Measurements from ENCODE around the gene ARID1B.

The ARID1B gene

DNA sequence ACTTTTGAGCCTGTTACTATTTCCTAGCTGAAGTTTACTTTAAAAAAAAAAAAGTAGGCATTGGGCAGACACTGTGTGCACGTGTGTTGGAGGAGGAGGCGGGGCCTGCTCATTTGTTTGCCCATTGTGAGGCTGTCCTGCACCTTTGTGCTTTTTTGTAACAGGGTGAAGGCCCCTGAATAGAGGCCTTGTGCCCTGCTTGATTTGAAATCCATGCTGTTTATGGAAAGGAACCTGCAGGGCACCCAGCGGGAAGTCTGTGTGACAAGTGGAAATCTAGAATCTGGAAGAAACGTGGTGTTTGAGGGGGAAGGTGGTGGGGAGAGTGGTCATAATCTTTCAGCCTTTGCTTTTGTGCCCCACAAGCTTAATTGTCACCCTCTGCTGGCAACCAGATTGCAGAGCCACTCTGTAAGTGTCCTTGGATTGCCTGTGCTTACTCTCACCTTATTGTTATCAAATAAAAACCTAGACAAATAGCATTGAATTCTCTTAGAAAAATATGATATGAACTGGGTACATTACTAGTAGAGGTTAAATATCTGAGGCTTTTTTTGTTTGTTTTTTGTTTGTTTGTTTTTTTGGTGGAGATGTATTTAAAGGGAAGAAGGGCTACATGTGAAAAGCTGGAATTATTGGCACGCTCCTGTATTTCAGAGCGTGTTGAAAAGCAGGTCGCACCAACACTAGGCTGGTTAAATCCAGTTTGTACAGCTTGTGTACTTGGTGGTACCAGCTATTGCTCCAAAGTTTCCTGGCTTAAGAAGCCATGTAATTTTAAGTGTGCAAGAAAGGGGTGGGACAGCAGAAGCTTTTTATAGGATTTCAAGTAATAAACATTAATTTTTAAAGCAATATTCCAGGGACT, 156.3 kb downstream of the ARID1B start (continued):
- TF ChIP-seq, protein P1, sequence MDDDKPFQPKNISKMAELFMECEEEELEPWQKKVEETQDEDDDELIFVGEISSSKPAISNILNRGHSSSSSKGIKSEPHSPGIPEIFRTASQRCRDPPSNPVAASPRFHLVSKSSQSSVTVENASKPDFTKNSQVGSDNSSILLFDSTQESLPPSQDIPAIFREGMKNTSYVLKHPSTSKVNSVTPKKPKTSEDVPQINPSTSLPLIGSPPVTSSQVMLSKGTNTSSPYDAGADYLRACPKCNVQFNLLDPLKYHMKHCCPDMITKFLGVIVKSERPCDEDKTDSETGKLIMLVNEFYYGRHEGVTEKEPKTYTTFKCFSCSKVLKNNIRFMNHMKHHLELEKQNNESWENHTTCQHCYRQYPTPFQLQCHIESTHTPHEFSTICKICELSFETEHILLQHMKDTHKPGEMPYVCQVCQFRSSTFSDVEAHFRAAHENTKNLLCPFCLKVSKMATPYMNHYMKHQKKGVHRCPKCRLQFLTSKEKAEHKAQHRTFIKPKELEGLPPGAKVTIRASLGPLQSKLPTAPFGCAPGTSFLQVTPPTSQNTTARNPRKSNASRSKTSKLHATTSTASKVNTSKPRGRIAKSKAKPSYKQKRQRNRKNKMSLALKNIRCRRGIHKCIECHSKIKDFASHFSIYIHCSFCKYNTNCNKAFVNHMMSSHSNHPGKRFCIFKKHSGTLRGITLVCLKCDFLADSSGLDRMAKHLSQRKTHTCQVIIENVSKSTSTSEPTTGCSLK (tag by site-specific recombination; IDR thresholded peaks at IDR 0.05): no peak
- no peak for TF ChIP-seq ZNF2 (tag by site-specific recombination; IDR thresholded peaks at IDR 0.05)
- TF ChIP-seq ZNF707 (tag by site-specific recombination; IDR thresholded peaks at IDR 0.05): no peak
- no peak for TF ChIP-seq ZNF514 (tag by site-specific recombination; IDR thresholded peaks at IDR 0.05)
- 0 out of 2 replicates have a peak, but pooled peaks have one; percentile 49 for TF ChIP-seq ZXDB (tag by site-specific recombination; IDR thresholded peaks at IDR 0.05)
- no peak for TF ChIP-seq ZNF768 (tag by site-specific recombination; IDR thresholded peaks at IDR 0.05)
- TF ChIP-seq PRDM2 (tag by site-specific recombination; IDR thresholded peaks at IDR 0.05; ENCODE audit: borderline replicate concordance): no peak
- no peak for TF ChIP-seq KLF1 (tag by site-specific recombination; IDR thresholded peaks at IDR 0.05)
- no peak for TF ChIP-seq ELK4 (IDR thresholded peaks at IDR 0.05; ENCODE audit: borderline replicate concordance, low read depth, low read length)
- TF ChIP-seq ZNF239 (tag by site-specific recombination; IDR thresholded peaks at IDR 0.05): no peak
- no peak for TF ChIP-seq ZNF155 (tag by site-specific recombination; IDR thresholded peaks at IDR 0.05)
- TF ChIP-seq, protein P2, sequence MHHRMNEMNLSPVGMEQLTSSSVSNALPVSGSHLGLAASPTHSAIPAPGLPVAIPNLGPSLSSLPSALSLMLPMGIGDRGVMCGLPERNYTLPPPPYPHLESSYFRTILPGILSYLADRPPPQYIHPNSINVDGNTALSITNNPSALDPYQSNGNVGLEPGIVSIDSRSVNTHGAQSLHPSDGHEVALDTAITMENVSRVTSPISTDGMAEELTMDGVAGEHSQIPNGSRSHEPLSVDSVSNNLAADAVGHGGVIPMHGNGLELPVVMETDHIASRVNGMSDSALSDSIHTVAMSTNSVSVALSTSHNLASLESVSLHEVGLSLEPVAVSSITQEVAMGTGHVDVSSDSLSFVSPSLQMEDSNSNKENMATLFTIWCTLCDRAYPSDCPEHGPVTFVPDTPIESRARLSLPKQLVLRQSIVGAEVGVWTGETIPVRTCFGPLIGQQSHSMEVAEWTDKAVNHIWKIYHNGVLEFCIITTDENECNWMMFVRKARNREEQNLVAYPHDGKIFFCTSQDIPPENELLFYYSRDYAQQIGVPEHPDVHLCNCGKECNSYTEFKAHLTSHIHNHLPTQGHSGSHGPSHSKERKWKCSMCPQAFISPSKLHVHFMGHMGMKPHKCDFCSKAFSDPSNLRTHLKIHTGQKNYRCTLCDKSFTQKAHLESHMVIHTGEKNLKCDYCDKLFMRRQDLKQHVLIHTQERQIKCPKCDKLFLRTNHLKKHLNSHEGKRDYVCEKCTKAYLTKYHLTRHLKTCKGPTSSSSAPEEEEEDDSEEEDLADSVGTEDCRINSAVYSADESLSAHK (tag by site-specific recombination; IDR thresholded peaks at IDR 0.05): no peak
- TF ChIP-seq, protein P3, sequence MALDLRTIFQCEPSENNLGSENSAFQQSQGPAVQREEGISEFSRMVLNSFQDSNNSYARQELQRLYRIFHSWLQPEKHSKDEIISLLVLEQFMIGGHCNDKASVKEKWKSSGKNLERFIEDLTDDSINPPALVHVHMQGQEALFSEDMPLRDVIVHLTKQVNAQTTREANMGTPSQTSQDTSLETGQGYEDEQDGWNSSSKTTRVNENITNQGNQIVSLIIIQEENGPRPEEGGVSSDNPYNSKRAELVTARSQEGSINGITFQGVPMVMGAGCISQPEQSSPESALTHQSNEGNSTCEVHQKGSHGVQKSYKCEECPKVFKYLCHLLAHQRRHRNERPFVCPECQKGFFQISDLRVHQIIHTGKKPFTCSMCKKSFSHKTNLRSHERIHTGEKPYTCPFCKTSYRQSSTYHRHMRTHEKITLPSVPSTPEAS (tag by site-specific recombination; IDR thresholded peaks at IDR 0.05): no peak
- no peak for TF ChIP-seq ZNF580 (tag by site-specific recombination; IDR thresholded peaks at IDR 0.05)
- TF ChIP-seq, protein P4, sequence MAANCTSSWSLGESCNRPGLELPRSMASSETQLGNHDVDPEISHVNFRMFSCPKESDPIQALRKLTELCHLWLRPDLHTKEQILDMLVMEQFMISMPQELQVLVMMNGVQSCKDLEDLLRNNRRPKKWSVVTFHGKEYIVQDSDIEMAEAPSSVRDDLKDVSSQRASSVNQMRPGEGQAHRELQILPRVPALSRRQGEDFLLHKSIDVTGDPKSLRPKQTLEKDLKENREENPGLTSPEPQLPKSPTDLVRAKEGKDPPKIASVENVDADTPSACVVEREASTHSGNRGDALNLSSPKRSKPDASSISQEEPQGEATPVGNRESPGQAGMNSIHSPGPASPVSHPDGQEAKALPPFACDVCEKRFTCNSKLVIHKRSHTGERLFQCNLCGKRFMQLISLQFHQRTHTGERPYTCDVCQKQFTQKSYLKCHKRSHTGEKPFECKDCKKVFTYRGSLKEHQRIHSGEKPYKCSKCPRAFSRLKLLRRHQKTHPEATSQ (tag by site-specific recombination; IDR thresholded peaks at IDR 0.05): no peak
- TF ChIP-seq, protein P5, sequence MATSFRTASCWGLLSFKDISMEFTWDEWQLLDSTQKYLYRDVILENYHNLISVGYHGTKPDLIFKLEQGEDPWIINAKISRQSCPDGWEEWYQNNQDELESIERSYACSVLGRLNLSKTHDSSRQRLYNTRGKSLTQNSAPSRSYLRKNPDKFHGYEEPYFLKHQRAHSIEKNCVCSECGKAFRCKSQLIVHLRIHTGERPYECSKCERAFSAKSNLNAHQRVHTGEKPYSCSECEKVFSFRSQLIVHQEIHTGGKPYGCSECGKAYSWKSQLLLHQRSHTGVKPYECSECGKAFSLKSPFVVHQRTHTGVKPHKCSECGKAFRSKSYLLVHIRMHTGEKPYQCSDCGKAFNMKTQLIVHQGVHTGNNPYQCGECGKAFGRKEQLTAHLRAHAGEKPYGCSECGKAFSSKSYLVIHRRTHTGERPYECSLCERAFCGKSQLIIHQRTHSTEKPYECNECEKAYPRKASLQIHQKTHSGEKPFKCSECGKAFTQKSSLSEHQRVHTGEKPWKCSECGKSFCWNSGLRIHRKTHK (tag by site-specific recombination; IDR thresholded peaks at IDR 0.05): no peak
- TF ChIP-seq PBX3 (CRISPR knock-in tag; IDR thresholded peaks at IDR 0.05): no peak
- TF ChIP-seq ZNF132 (tag by site-specific recombination; IDR thresholded peaks at IDR 0.05; ENCODE audit: borderline replicate concordance): no peak

Measured in HEK293 (cell line).